ENCODE results near the gene PIK3R2.
A peak's percentile ranks its signal among the peaks of the same experiment; 100 is the strongest.
"Not testable (repeated sequence)": the region's sequence is repeated elsewhere in the genome, so short reads cannot be mapped to it uniquely, and the experiment has no call there.

The PIK3R2 gene

DNA sequence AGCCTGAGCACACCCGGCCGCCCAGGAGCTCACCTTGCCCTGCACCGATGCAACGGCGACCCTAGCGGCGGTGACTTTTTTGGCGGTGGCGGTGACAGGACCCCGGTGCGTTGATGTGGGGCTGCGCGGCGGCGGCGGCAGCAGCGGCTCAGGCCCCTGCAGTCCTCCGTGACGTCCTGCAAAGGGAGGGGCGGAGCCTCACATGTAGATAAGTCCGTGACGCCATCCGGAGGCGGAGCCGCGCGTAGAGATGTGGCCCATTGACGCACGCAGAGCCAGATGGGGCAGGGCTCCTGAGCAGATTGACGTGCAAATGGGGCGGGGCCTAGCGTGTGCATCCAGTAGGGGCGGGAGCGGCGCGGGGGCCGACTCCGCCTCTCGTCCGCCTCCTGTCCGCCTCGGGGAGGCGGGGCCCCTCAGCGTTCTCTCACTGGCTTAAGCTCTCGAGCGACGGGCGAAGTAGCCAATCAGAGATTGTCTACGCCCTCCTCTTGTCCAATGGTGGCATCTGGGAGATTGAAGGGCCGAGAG, 51.0 kb downstream of the PIK3R2 start, which contains the start of gene RAB3A:
RAB3A (minus strand) TSS at position 180 of the 531 bp plus-strand sequence. CDS start 1,302 bp downstream, outside the sequence.
- DNase-seq (ENCODE audit: low read depth in 2 of 2), result peak; percentile 98 to 99

DNA sequence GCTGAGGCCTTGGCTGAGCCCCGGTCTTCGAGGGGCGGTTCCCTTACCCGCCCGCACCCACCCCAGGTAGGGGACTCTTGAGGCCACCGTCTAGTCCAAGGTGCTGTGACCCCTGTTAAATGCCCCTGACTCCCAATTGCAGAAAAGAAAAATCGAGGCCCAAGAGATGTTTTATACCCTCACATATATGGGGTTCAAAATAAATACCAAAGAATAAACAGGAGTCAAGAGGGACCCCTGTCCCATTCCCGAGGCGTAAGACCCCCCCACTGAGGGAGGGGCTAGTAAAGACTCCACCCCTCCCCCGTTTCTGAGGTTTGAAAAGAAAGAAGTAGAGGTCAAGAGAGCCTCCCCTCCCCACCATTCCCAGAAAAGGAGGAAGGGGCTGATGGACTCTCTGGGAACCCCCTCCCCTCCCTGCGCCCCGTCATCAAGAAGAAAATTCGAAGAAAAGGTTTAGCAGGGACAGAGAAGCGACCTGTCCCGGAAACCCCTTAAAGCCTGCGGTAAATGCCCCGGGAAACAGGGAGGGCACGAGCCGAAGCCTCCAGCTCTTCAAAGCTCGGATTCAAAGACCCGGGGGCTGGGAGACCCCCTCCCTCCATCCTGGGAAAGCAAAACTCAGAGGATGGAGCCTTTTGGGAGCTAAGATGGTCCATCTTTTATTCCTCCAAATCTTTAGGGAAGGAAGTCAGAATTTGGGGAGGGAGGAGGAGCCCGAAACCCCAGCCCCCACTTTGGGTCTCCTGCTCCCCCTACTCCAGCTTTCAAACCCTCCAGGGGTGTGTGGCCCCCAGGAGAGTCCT, 51.6 kb downstream of the PIK3R2 start:
- no peak for DNase-seq (ENCODE audit: low read depth in 2 of 2)

DNA sequence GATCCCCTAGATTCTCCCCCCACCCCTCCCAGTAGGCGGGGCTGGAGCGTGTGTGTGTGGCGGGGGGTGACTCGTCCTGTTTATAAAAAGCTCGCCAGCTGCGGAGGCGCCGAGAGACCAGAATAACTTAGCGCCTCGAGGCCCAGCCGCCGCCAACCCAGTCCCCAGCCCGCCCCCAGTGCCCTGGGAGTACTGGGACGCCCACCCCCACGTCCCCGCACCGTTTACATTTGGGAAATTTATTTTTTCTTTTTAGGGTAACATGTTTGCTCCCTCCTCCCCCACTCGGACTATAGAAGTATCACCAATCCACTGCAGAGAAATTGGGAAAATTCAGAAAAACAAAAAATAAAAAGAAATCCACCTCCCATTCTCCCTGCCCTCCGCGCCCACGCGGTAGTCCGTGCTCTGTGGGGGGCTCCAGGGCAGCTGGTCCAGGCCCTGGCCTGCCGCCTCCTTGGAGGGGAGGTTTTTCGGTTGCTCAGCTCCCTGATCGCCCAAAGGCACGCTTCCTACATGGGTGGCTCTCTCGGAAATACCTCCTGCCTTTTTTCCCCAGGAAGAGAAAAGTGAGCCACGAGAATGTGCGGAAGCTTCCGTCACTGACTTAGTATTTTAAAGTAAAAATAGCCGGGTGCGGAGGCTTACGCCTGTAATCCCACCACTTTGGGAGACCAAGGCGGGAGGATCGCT, 52.4 kb downstream of the PIK3R2 start:
- DNase-seq (ENCODE audit: low read depth in 2 of 2), result peak in 1 of 2 donors; percentile 40

DNA sequence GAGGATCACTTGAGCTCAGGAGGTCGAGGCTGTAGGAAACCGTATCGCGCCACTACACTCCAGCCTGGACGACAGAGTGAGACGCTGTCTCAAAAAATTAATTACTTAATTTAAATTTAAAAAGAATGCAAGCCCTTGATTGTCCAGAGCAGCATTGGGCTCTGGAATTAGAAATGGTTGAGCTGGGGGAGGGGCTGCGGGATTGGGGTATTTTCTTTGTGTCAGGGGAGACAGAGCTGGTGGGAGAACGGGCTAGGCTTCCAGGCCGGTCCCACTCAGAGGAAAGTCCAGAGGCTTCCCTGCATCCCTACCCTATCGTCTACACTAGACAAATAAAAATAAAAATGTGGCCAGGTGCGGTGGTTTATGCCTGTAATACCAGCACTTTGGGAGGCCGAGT, 53.1 kb downstream of the PIK3R2 start:
- no peak for DNase-seq (ENCODE audit: low read depth in 2 of 2)

DNA sequence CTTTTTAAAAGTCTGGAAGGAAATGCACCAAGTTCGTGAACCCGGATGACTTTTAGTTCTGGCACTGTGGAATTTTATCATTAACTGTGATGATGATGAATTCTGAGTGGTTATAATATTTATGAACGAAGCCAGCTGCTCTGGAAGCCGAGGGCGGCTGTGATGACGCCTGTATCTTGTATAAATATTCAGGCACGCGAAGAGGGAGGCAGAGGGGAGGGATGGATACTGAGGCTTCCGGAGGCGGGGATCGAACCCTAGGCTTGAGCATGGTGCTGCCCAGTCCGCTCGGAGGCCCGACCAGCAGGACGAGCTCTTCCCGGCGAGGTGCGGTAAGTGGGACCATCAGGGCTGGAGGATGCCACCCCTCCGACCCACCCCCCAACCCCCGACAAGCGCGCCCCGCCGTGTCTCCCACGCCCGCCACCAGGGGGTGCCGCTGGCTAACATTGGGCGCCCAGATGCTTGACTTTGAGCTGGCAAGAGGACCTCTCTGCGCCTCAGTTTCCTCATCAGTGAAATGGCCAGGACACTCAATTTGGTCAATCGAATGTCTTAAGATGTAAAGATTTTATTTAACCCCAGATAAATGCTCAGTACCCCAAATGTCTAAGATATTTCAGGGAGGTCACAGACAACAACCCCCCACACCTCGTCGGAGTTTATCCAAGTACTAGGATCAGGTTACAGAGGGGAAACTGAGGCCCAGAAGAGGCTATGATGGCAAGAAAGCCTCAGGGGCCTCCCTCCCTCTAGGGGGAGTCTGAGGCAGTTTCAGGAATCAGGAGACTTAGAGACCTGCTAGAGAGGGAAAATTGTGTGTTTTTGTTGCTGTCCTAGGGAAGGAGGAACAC, 55.4 kb downstream of the PIK3R2 start:
- DNase-seq (ENCODE audit: low read depth in 2 of 2), result no peak

DNA sequence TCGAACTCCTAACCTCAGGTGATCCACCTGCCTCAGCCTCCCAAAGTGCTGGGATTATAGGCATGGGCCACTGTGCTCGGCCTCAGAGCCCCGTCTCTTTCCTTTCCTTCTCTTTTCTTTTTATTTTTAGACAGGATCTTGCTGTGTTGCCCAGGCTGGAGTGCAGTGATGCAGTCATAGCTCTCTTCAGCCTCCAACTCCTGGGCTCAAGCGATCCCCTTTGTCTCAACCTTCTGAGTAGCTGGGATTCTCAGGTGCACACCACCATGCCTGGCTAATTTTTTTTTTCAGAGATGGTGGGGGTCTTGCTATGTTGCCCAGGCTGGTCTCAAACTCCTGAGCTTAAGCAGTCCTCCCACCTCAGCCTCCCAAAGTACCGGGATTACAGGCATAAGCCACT, 56.9 kb downstream of the PIK3R2 start:
- DNase-seq (ENCODE audit: low read depth in 2 of 2), result not testable (repeated sequence)

DNA sequence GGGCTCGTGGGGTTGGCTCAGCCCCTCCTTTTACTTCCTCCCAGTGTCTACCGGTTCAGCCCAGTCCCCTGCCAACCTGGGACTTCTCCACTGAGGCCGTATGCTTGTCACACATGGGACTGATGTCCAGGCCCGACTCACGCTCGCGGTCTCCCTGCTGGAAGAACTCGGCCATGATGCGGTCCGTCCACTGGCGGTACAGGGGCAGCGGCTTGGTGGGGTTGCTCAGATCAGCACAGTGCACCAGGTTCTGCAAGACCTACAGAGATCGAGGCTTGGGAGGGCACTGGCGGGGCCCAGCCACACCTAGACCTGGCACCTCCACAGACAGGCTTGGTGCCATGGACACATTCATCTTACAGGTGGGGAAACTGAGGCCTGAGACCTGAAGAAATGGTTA, 58.7 kb downstream of the PIK3R2 start:
- DNase-seq (ENCODE audit: low read depth in 2 of 2), result no peak

DNA sequence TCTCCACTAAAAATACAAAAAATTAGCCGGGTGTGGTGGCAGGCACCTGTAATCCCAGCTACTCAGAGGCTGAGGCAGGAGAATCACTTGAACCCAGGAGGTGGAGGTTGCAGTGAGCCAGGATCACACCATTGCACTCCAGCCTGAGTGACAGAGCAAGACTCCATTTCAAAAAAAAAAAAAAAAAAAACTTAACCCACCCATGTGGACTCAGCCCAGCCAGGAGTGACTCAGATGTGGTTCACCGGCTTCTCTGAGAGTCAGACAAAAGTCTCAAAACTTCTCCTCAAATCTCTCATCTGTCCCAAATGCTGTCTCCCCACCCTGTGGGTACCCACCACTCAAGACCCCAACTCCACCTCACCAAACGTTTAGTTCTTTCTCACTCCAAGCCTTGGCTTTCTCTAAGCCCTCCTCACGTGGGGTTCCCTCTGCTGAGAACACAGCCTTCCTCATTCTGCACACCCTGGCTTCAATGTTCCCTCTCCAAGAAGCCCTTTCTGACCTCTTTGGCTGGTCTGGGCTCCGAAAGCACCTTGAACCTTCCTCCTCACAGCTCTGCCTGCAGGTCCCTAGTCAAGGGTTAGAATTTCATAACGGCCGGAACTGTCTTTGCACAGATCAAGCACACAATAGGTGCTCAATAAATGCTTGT, 61.9 kb downstream of the PIK3R2 start:
- no peak for DNase-seq (ENCODE audit: low read depth in 2 of 2)

DNA sequence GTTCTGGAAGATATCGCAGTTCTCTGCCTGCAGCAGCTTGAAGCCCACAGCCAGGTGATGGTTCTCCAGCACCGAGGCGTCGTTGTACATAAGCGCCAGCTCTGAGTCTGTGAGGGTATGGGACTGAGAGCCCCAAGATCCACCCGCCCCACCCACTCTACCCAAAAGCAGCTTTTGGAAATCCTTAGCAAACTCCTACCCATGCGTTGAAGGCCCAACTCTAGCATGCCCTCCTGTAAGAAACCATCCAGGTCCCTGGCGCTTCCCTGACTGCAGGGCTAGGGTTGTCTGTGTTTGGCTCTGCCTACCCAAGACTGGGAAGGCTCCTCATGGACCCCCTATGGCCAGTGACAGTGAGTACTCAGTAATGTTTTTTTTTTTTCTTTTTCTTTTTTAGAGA, 63.8 kb downstream of the PIK3R2 start:
- no peak for DNase-seq (ENCODE audit: low read depth in 2 of 2)

DNA sequence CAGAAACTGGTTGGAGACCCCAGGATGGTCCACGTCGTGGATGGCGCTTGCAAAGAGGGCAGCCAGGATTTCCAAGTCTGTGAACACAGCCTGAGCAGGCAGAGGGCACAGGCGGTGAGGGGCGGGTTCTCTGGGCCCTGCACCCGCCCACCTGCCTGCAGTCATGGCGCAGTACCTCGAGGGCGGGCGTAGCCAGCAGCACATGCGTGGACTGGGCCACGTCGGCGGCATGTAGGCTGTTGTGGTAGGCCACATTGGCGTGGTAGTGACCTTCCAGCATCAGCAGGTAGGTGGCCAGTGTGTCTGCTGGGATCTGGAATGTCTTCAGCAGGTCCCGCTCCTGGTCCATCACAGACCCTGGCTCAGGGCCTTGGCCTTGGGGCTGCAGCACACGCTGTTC, 65.2 kb downstream of the PIK3R2 start:
- DNase-seq (ENCODE audit: low read depth in 2 of 2), result no peak

DNA sequence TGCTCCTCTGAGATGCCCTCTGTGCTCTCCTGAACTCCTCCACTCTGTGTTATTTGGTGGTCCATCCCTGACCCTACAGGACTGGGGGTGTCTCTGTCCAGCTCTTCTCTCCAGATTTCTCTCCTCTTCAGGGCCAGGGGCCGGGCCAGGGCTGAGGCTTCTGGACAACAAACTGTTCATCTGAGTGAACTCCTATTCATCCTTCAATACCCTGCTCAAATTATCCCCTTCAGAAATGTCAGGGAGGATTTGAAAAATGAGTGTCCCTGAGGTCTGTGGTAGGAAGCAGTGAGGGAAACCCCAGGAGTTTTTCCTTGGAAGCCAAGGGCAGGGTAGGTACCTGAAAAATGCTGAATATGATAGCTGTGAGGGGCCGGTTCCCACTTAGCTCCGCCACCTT, 65.6 kb downstream of the PIK3R2 start:
- no peak for DNase-seq (ENCODE audit: low read depth in 2 of 2)
